ENCODE data around the gene SLC6A7. TPM values are rescaled to one million over a fixed set of nuclear protein-coding genes. Genes with fewer than 3 reads are reported as not detected.

Gene SLC6A7
- total RNA-seq, 4 donors from 2014 or later = not detected

GRCh38 chr5:150155258-150156026, 34.4 kb upstream of the SLC6A7 start, which contains the start of gene PDGFRB:
Gene PDGFRB, minus strand, starts transcription at chr5:150155845. Its CDS starts 18,798 bp downstream, at chr5:150137047.
- Histone ChIP-seq H3K36me3 (peaks cover 0 to 9% (median 0%) of the 10 kb centered on the region in 3 donors), H3K4me3 (peak within 1 kb of the TSS; percentile 53 to 70 (median 56)), H3K27ac (peak within 1 kb of the TSS; percentile 88 to 99 (median 95)), H3K4me1 (peaks cover 0 to 82% (median 45%) of the 10 kb centered on the region in 4 donors), H3K27me3 (no peaks in the 10 kb centered on the region), H3K9me3 (no peaks in the 10 kb centered on the region)
- DNase-seq (ENCODE audit: low spot score in 2 of 2) = peak; percentile 93 to 94
- TF ChIP-seq EP300 (IDR thresholded peaks at IDR 0.05) (peak in 1 of 2 donors; percentile 97), POLR2A (IDR thresholded peaks at IDR 0.05) (peak; percentile 83 to 90)
- TF ChIP-seq, protein P1, sequence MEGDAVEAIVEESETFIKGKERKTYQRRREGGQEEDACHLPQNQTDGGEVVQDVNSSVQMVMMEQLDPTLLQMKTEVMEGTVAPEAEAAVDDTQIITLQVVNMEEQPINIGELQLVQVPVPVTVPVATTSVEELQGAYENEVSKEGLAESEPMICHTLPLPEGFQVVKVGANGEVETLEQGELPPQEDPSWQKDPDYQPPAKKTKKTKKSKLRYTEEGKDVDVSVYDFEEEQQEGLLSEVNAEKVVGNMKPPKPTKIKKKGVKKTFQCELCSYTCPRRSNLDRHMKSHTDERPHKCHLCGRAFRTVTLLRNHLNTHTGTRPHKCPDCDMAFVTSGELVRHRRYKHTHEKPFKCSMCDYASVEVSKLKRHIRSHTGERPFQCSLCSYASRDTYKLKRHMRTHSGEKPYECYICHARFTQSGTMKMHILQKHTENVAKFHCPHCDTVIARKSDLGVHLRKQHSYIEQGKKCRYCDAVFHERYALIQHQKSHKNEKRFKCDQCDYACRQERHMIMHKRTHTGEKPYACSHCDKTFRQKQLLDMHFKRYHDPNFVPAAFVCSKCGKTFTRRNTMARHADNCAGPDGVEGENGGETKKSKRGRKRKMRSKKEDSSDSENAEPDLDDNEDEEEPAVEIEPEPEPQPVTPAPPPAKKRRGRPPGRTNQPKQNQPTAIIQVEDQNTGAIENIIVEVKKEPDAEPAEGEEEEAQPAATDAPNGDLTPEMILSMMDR (IDR thresholded peaks at IDR 0.05) = peak in 1 of 5 experiments; percentile 19
- WGBS, 2 donors = 5 to 6% methylated on average over 14 to 17 of the region's 17 CpGs

DNA sequence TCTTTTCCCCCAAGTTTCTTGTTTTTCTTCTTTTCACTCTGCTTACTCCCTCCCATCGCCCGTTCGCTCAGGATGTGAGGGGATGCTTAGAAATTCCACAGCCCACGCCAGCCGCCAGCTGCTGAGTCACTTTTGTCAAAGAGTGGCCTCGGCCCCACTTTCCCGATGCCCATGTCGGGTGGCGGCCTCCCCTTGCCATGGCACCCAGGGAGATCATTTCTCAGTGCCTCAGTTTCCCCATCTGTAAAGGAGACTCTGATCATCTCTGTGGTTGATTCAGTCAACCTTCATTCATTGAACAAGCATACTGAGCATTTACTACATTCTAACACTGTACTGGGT, 33.9 kb upstream of the SLC6A7 start:
- no peak for DNase-seq (ENCODE audit: low spot score in 2 of 2)
- H3K4me3 ChIP-seq = peak overlapping the region; percentile 53 to 70 (median 56)
- peak overlapping the region; percentile 88 to 99 (median 95) for H3K27ac ChIP-seq
- peaks cover 0 to 82% (median 39%) of the 10 kb centered on the region in 4 donors for H3K4me1 ChIP-seq
- H3K36me3 ChIP-seq = peaks cover 0 to 9% (median 0%) of the 10 kb centered on the region in 3 donors
- TF ChIP-seq EP300 (IDR thresholded peaks at IDR 0.05) = peak in 1 of 2 donors; percentile 39
- TF ChIP-seq, protein P1 (IDR thresholded peaks at IDR 0.05) = no peak
- H3K9me3 ChIP-seq = no peaks in the 10 kb centered on the region
- no peaks in the 10 kb centered on the region for H3K27me3 ChIP-seq
- 0 to 1% methylated on average over 9 of the region's 9 CpGs for WGBS, 2 donors

DNA sequence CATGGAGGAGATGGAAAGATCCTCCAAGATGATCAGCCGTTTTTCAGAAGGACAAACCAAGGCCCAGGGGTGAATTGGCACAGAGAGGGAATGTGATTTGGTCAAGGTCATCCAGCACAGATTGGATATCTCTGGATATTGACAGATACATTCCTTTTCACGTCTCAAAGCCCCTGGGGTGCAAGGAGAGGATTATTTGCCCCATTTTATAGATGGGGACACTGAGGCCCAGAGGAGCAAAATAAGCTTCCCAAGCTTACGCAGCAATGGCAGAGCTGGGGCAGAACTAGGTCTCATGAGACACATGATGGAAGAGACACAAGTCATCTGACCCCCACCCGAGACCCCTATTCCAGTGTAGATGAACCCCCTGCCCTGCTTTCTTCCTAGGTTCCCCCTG, 33.3 kb upstream of the SLC6A7 start:
- peak overlapping the region in 1 of 4 donors; percentile 70 for H3K4me3 ChIP-seq
- 70 to 79% methylated on average over 4 of the region's 4 CpGs for WGBS, 2 donors
- H3K27me3 ChIP-seq = no peaks in the 10 kb centered on the region
- peak overlapping the region; percentile 88 to 99 (median 95) for H3K27ac ChIP-seq
- TF ChIP-seq POLR2A (IDR thresholded peaks at IDR 0.05) (no peak), EP300 (IDR thresholded peaks at IDR 0.05) (no peak)
- TF ChIP-seq, protein P1 (IDR thresholded peaks at IDR 0.05) = no peak
- H3K9me3 ChIP-seq = no peaks in the 10 kb centered on the region
- H3K36me3 ChIP-seq = peaks cover 0 to 9% (median 0%) of the 10 kb centered on the region in 3 donors
- peaks cover 0 to 82% (median 36%) of the 10 kb centered on the region in 4 donors for H3K4me1 ChIP-seq
- DNase-seq (ENCODE audit: low spot score in 2 of 2) = no peak

DNA sequence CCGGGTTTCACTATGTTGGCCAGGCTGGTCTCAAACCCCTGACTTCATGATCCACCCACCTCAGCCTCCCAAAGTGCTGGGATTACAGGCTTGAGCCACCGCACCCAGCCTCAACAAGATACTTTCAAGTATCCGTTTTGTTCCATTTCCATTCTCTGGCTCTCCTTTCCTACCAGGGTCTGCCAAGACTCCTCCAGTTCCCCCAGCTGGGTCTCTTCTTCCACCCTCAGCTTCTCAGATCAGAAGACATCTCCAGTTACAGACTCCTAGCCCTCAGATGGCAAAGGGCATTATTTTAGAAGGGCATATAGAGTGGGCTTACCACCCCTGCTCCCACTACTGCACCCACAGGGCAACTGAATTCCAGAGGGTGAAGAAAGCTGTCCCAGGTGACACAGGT, 32.7 kb upstream of the SLC6A7 start:
- 69% methylated on average over 3 of the region's 3 CpGs for WGBS, 2 donors
- no peak for DNase-seq (ENCODE audit: low spot score in 2 of 2)
- TF ChIP-seq EP300 (IDR thresholded peaks at IDR 0.05) = no peak
- TF ChIP-seq, protein P1 (IDR thresholded peaks at IDR 0.05) = no peak
- TF ChIP-seq POLR2A (IDR thresholded peaks at IDR 0.05) = no peak
- peak overlapping the region in 3 of 4 donors; percentile 68 to 99 (median 97) for H3K27ac ChIP-seq
- H3K27me3 ChIP-seq = no peaks in the 10 kb centered on the region
- H3K4me3 ChIP-seq = no peak overlapping the region
- H3K9me3 ChIP-seq = no peaks in the 10 kb centered on the region
- H3K36me3 ChIP-seq = peaks cover 0 to 9% (median 0%) of the 10 kb centered on the region in 3 donors
- peaks cover 0 to 82% (median 33%) of the 10 kb centered on the region in 4 donors for H3K4me1 ChIP-seq

Data from tibial nerve (tissue), 4 donors.